HCT116 (cell line): ENCODE measurements around the gene USP2. TPM values are rescaled to one million over a fixed set of nuclear protein-coding genes. Genes with fewer than 3 reads are reported as not detected.

ENCODE experiments used
- ATAC-seq: fragments of 200-7000 bp; cut with Tn5 transposase; 2 replicates; pipeline ENCODE4 v1.9.1; 2020; ENCODE audit warnings: mild to moderate bottlenecking, moderate library complexity
- BruUV-seq: library from RNA; stranded (reverse); fragments of 400-500 nt; replicated peaks from 2 replicates; lab custom pipeline; 2021; lab: Mats Ljungman, UMichigan
- CTCF ChIA-PET: fragments of 300-600 bp; sonication (Branson Sonifier 250); formaldehyde crosslinking; loops from one replicate; lab custom pipeline; 2021; ENCODE audit warnings: antibody characterized with exemption; lab: Charles Lee
- POLR2A ChIA-PET: fragments of 300-600, 350-600 bp; sonication (Branson Sonifier 250); formaldehyde crosslinking; loops from one replicate; lab custom pipeline; 2021; ENCODE audit warnings: antibody characterized with exemption; lab: Charles Lee
- RAD21 ChIA-PET, 2 experiments: fragments of 300-600 bp; sonication (Branson Sonifier 250); formaldehyde crosslinking; loops; one replicate each; lab custom pipeline; 2023; ENCODE audit warnings: low total read pairs in 2 of 2; ENCODE audit not compliant: uncharacterized antibody in 2 of 2, unreplicated experiment in 2 of 2, low non-redundant PET in 1 of 2; lab: Charles Lee
- DNase-seq: peaks from one replicate; pipeline ENCODE4 v3.0.0-alpha.2; 2010; ENCODE audit warnings: low read depth, low spot score
- H2AFZ ChIP-seq: fragments of 200-600 bp; shearing (Covaris generic), sonication (generic); 2 replicates; pipeline ENCODE4 v1.6.1; 2017; ENCODE audit warnings: low read depth, mixed run types, mixed read lengths, antibody characterized with exemption, low read length; ENCODE audit not compliant: poor library complexity, severe bottlenecking
- H3K27ac ChIP-seq: 2 replicates; pipeline ENCODE4 v1.5.1; 2012; ENCODE audit warnings: low read depth, low read length
- H3K27me3 ChIP-seq: fragments of 200-600 bp; sonication (generic); 2 replicates; pipeline ENCODE4 v1.6.1; 2016; ENCODE audit warnings: mixed run types, low read length, mixed read lengths; ENCODE audit not compliant: insufficient read depth
- H3K36me3 ChIP-seq, 2 experiments: fragments of 200-500 bp in 1 of 2; fragments of 200-600 bp in 1 of 2; sonication (Bioruptor generic) in 1 of 2; sonication (generic) in 1 of 2; 2 replicates each; pipeline versions ENCODE4 v1.5.1 to v1.6.1; 2014 to 2016; ENCODE audit warnings: low read length in 2 of 2, inconsistent platforms in 1 of 2, mixed read lengths in 1 of 2, mixed run types in 1 of 2; ENCODE audit not compliant: insufficient read depth in 2 of 2, control insufficient read depth in 1 of 2
- H3K4me1 ChIP-seq, 2 experiments: fragments of 200-600 bp in 1 of 2; sonication (generic) in 1 of 2; 2 replicates each; pipeline versions ENCODE4 v1.5.1 to v1.6.1; 2012 to 2017; ENCODE audit warnings: low read length in 2 of 2, inconsistent platforms in 1 of 2, mild to moderate bottlenecking in 1 of 2, mixed read lengths in 1 of 2, mixed run types in 1 of 2, moderate library complexity in 1 of 2; ENCODE audit not compliant: insufficient read depth in 2 of 2, control insufficient read depth in 1 of 2
- H3K4me2 ChIP-seq: fragments of 200-600 bp; sonication (generic); 2 replicates; pipeline ENCODE4 v1.6.1; 2017; ENCODE audit warnings: mixed run types, low read length, mixed read lengths
- H3K4me3 ChIP-seq, 2 experiments: fragments of 200-600 bp in 1 of 2; sonication (generic) in 1 of 2; replicated peaks in 1 of 2; 2 replicates each; pipeline ENCODE4 v1.5.1; 2011 to 2016; ENCODE audit warnings: low read length in 2 of 2, control low read depth in 1 of 2, low read depth in 1 of 2, mild to moderate bottlenecking in 1 of 2, mixed read lengths in 1 of 2, mixed run types in 1 of 2
- H3K79me2 ChIP-seq: fragments of 200-600 bp; sonication (generic); 2 replicates; pipeline ENCODE4 v1.6.1; 2017; ENCODE audit warnings: mild to moderate bottlenecking, mixed run types, low read length, moderate library complexity, mixed read lengths; ENCODE audit not compliant: insufficient read depth
- H3K9ac ChIP-seq: fragments of 200-600 bp; sonication (generic); 2 replicates; pipeline ENCODE4 v1.6.1; 2016; ENCODE audit warnings: low read length, mixed read lengths
- H3K9me2 ChIP-seq: fragments of 200-600 bp; sonication (generic), shearing (Covaris generic); 2 replicates; pipeline ENCODE4 v1.6.1; 2017; ENCODE audit warnings: mixed run types, mild to moderate bottlenecking, moderate library complexity; ENCODE audit not compliant: insufficient read depth
- H3K9me3 ChIP-seq, 2 experiments: fragments of 200-500 bp in 1 of 2; fragments of 200-600 bp in 1 of 2; sonication (Bioruptor generic) in 1 of 2; sonication (generic) in 1 of 2; 2 replicates each; pipeline ENCODE4 v1.6.1; 2014 to 2017; ENCODE audit warnings: low read length in 2 of 2, mixed read lengths in 2 of 2, inconsistent platforms in 1 of 2, low read depth in 1 of 2, mild to moderate bottlenecking in 1 of 2, mixed run types in 1 of 2, moderate library complexity in 1 of 2; ENCODE audit not compliant: control insufficient read depth in 1 of 2, insufficient read depth in 1 of 2
- H4K20me1 ChIP-seq: fragments of 200-600 bp; sonication (generic), shearing (Covaris generic); 2 replicates; pipeline ENCODE4 v1.6.1; 2017; ENCODE audit warnings: mixed run types, mild to moderate bottlenecking, moderate library complexity; ENCODE audit not compliant: insufficient read depth
- CBX3 ChIP-seq: IDR thresholded peaks from 2 replicates; pipeline ENCODE4 v1.6.1; 2012; ENCODE audit warnings: low read depth
- CEBPB ChIP-seq: IDR thresholded peaks from 2 replicates; pipeline ENCODE4 v1.6.1; 2012; ENCODE audit warnings: low read depth
- EZH2 ChIP-seq: fragments of 200-600 bp; sonication (generic); IDR thresholded peaks from 2 replicates; pipeline ENCODE4 v1.6.1; 2017; ENCODE audit warnings: antibody characterized with exemption, mixed run types
- RAD21 ChIP-seq: IDR thresholded peaks from 2 replicates; pipeline ENCODE4 v1.6.1; 2012; ENCODE audit warnings: low read depth, mild to moderate bottlenecking
- SP1 ChIP-seq: IDR thresholded peaks from 2 replicates; pipeline ENCODE4 v1.6.1; 2012; ENCODE audit warnings: low read depth
- SRF ChIP-seq: IDR thresholded peaks from 2 replicates; pipeline ENCODE4 v1.6.1; 2012; ENCODE audit warnings: low read depth
- TCF7L2 ChIP-seq: IDR thresholded peaks from 2 replicates; pipeline ENCODE4 v1.7.0; 2011; ENCODE audit warnings: borderline replicate concordance, inconsistent platforms; ENCODE audit not compliant: insufficient read depth, insufficient read length; ENCODE audit errors: extremely low read depth
- ZFX ChIP-seq: fragments of 450-650 bp; IDR thresholded peaks from 2 replicates; pipeline ENCODE4 v1.6.1; 2017
- ZNF274 ChIP-seq: fragments of 200-500 bp; sonication (Bioruptor generic); IDR thresholded peaks from 2 replicates; pipeline ENCODE4 v1.6.1; 2014; ENCODE audit warnings: mild to moderate bottlenecking, low read depth, low read length, inconsistent platforms
- intact Hi-C: fragments of 100-400 bp; cut with micrococcal nuclease; formaldehyde crosslinking; loops from 2 replicates; pipeline ENCODE4 v1.10.0; 2022
- total RNA-seq: library from RNA; stranded (reverse); gene quantifications from one replicate; pipeline ENCODE4 v1.2.1, GENCODE V29; 2021; ENCODE audit not compliant: unreplicated experiment
- TF ChIP-seq, protein P1 (sequence below), 3 experiments: fragments of 200-600 bp in 1 of 3; sonication (generic) in 1 of 3; IDR thresholded peaks in 2 of 3; conservative IDR thresholded peaks in 1 of 3; 2 replicates each; pipeline ENCODE4 v1.5.1; 2012 to 2017; ENCODE audit warnings: low read depth in 2 of 3, low read length in 2 of 3, antibody characterized with exemption in 1 of 3, borderline replicate concordance in 1 of 3, control low read depth in 1 of 3, mild to moderate bottlenecking in 1 of 3, mixed read lengths in 1 of 3, mixed run types in 1 of 3, moderate library complexity in 1 of 3; ENCODE audit not compliant: insufficient read depth in 1 of 3

The USP2 gene
- total RNA-seq, 1 experiment from 2014 or later: 5.0 TPM

DNA sequence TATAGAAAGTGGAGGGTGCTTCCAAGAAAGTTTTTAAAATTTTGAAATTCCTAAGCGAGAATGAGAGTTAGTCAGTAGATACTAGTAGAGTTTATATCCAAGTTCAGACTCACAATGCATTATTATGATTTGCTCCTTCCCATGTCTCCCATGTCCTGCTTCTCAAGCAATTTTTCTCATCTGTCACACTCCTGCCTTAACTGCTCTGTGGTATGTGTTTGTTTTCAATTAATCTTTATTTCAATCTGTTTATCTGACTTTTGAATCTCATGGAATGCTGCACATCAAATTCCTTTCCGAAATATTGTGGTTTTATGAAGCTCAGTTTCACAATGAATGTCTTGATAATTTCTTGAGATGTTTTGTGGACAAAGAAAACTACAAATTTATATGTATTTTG is 23.4 kb upstream of the USP2 start:
- Histone ChIP-seq H3K9me2 (no peaks in the 10 kb centered on the region), H2AFZ (no peak overlapping the region), H3K27ac (no peak overlapping the region), H3K9me3 (peaks cover 3 to 11% of the 10 kb centered on the region in 2 experiments; a peak in 2 of 4 replicates), H3K79me2 (no peaks in the 10 kb centered on the region), H3K4me1 (no peaks in the 10 kb centered on the region), H3K4me3 (no peak overlapping the region), H3K9ac (no peak overlapping the region), H3K4me2 (no peak overlapping the region), H3K27me3 (no peaks in the 10 kb centered on the region), H4K20me1 (no peaks in the 10 kb centered on the region), H3K36me3 (0 out of 4 replicates have a peak, but pooled peaks cover 0 to 4% of the 10 kb centered on the region in 2 experiments)
- ATAC-seq (no peak), DNase-seq (no peak)
- ChIA-PET RAD21 (no interaction called here), POLR2A (no interaction called here), CTCF (interaction anchor here (1.0 to 1.5 kb wide), 2 partner anchors 15 to 67 kb away, joined by 3 read pairs; no protein-coding TSS in a partner anchor)
- intact Hi-C loops: no loop called here
- no TSS peak for BruUV-seq
- TF ChIP-seq CBX3: no peak
- TF ChIP-seq RAD21: no peak
- no peak for TF ChIP-seq TCF7L2
- TF ChIP-seq, protein P1, sequence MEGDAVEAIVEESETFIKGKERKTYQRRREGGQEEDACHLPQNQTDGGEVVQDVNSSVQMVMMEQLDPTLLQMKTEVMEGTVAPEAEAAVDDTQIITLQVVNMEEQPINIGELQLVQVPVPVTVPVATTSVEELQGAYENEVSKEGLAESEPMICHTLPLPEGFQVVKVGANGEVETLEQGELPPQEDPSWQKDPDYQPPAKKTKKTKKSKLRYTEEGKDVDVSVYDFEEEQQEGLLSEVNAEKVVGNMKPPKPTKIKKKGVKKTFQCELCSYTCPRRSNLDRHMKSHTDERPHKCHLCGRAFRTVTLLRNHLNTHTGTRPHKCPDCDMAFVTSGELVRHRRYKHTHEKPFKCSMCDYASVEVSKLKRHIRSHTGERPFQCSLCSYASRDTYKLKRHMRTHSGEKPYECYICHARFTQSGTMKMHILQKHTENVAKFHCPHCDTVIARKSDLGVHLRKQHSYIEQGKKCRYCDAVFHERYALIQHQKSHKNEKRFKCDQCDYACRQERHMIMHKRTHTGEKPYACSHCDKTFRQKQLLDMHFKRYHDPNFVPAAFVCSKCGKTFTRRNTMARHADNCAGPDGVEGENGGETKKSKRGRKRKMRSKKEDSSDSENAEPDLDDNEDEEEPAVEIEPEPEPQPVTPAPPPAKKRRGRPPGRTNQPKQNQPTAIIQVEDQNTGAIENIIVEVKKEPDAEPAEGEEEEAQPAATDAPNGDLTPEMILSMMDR (IDR thresholded peaks at IDR 0.05 in 2 of 3, conservative IDR thresholded peaks at IDR 0.05 in 1 of 3; ENCODE audit: borderline replicate concordance in 1 of 3, insufficient read depth in 1 of 3, low read depth in 2 of 3, low read length in 2 of 3): no peak
- TF ChIP-seq ZFX: no peak
- TF ChIP-seq EZH2: no peak
- TF ChIP-seq ZNF274: no peak
- TF ChIP-seq SRF: no peak
- TF ChIP-seq CEBPB: no peak
- no peak for TF ChIP-seq SP1
